HFFc6 (cell line): Measurements from ENCODE around the gene MAIP1. TPM values are rescaled to one million over a fixed set of nuclear protein-coding genes. Genes with fewer than 3 reads are reported as not detected.

Source experiments
- DNase-seq: peaks from one replicate; pipeline ENCODE4 v3.0.0-alpha.2; 2018
- H3K27ac Mint-ChIP-seq: 2 replicates; pipeline ENCODE4 v1.8.0; 2020; ENCODE audit warnings: mild to moderate bottlenecking, mixed read lengths
- H3K27me3 Mint-ChIP-seq: 2 replicates; pipeline ENCODE4 v1.8.0; 2021; ENCODE audit warnings: mild to moderate bottlenecking, moderate library complexity, mixed read lengths; ENCODE audit not compliant: insufficient read depth
- H3K36me3 Mint-ChIP-seq: 2 replicates; pipeline ENCODE4 v1.8.0; 2021; ENCODE audit warnings: low read depth, mixed read lengths
- H3K4me1 Mint-ChIP-seq: 2 replicates; pipeline ENCODE4 v1.8.0; 2020; ENCODE audit warnings: low read depth, mixed read lengths
- H3K4me3 Mint-ChIP-seq: 2 replicates; pipeline ENCODE4 v1.8.0; 2020; ENCODE audit warnings: mild to moderate bottlenecking, moderate library complexity, mixed read lengths
- H3K9me3 Mint-ChIP-seq: 2 replicates; pipeline ENCODE4 v1.8.0; 2020; ENCODE audit warnings: mild to moderate bottlenecking, mixed read lengths
- total RNA-seq, 6 experiments: library from RNA; stranded (reverse); fragmentation: NEBNext Ultra II Directional; extraction: Animal tissue kit (Norgen Biotek cat#: 25700); gene quantifications; 2 replicates in 1 of 6; 3 replicates in 5 of 6; pipeline ENCODE4 v1.2.3, GENCODE V29; 2021
- TF ChIP-seq, protein P1 (sequence below): fragments of 200-600 bp; sonication (generic); IDR thresholded peaks from 2 replicates; pipeline ENCODE4 v1.5.0; 2021; ENCODE audit warnings: antibody characterized with exemption, mild to moderate bottlenecking

MAIP1 gene
- total RNA-seq, 6 experiments from 2014 or later, result 18.7 to 23.3 (median 20.4) TPM

DNA sequence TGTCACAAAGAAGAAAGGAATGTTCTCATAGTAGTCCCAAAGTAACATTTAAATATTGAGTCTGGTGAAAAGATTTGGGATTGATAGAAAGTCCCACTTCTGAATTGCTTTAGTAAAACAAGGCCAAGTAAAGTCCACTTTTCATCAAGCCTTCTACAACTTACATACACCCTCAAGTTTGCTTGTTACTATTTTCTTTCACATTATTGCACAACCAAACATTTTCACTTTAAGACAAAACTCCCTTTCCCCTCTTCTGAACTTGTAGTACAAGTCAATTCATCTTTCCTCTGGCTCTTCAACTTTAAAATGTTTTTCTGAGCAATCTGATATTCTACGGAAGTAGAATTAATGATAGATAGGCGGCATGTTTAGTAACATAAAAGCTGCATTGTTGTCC, 11.0 kb downstream of the MAIP1 start:
- no peaks in the 10 kb centered on the region for H3K4me1 Mint-ChIP-seq
- no peak overlapping the region for H3K27ac Mint-ChIP-seq
- no peaks in the 10 kb centered on the region for H3K9me3 Mint-ChIP-seq
- no peak for DNase-seq
- H3K27me3 Mint-ChIP-seq, result no peaks in the 10 kb centered on the region
- H3K4me3 Mint-ChIP-seq, result no peak overlapping the region
- peaks cover 8% of the 10 kb centered on the region; the same call in 1 of the 2 replicates for H3K36me3 Mint-ChIP-seq
- TF ChIP-seq, protein P1, sequence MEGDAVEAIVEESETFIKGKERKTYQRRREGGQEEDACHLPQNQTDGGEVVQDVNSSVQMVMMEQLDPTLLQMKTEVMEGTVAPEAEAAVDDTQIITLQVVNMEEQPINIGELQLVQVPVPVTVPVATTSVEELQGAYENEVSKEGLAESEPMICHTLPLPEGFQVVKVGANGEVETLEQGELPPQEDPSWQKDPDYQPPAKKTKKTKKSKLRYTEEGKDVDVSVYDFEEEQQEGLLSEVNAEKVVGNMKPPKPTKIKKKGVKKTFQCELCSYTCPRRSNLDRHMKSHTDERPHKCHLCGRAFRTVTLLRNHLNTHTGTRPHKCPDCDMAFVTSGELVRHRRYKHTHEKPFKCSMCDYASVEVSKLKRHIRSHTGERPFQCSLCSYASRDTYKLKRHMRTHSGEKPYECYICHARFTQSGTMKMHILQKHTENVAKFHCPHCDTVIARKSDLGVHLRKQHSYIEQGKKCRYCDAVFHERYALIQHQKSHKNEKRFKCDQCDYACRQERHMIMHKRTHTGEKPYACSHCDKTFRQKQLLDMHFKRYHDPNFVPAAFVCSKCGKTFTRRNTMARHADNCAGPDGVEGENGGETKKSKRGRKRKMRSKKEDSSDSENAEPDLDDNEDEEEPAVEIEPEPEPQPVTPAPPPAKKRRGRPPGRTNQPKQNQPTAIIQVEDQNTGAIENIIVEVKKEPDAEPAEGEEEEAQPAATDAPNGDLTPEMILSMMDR, result no peak

DNA sequence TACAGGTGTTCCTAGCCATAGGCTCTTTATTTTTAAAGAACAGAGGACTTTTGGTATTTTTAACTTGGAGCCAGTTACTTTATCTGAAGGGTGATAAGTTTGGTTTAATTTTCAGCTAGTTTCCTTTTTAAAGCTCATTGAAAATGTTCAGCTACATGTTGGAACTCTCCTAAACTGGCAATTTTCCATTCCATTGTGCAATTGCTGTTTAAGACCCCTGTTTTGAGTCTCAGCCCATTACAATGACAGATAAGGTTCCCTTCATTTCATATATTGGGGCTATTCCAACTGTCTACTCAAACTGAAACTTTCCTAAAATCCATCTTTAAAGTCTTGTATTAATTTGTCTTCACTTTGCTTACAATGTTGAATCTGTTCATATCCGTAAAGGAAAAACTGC, 11.6 kb downstream of the MAIP1 start:
- no peaks in the 10 kb centered on the region for H3K4me1 Mint-ChIP-seq
- TF ChIP-seq, protein P1, result no peak
- H3K9me3 Mint-ChIP-seq, result no peaks in the 10 kb centered on the region
- no peak for DNase-seq
- H3K4me3 Mint-ChIP-seq, result no peak overlapping the region
- no peak overlapping the region for H3K27ac Mint-ChIP-seq
- H3K36me3 Mint-ChIP-seq, result peaks cover 8% of the 10 kb centered on the region; the same call in 1 of the 2 replicates
- H3K27me3 Mint-ChIP-seq, result no peaks in the 10 kb centered on the region

DNA sequence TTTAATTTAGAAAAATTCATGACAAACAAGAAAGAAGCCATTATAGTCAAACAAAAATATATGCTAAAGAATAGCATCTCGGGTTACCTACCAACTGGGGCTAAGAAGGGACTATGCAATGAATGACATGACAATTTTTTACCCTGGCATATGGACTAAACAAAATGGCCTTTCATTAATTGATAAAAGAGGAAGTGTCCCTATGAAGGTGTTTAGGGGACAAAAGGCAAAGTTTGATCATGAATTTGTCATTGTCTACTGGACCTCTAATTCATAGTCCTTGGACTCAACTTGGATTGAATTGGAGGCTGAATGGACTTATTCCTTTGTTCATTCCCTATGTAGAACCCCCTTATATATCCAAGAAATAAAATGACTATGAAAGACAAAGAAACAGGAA, 12.7 kb downstream of the MAIP1 start:
- Mint-ChIP-seq H3K9me3 (no peaks in the 10 kb centered on the region), H3K27me3 (no peaks in the 10 kb centered on the region), H3K27ac (no peak overlapping the region), H3K4me3 (no peak overlapping the region), H3K36me3 (0 out of 2 replicates have a peak, but pooled peaks cover 5% of the 10 kb centered on the region), H3K4me1 (no peaks in the 10 kb centered on the region)
- TF ChIP-seq, protein P1, result no peak
- DNase-seq, result no peak

DNA sequence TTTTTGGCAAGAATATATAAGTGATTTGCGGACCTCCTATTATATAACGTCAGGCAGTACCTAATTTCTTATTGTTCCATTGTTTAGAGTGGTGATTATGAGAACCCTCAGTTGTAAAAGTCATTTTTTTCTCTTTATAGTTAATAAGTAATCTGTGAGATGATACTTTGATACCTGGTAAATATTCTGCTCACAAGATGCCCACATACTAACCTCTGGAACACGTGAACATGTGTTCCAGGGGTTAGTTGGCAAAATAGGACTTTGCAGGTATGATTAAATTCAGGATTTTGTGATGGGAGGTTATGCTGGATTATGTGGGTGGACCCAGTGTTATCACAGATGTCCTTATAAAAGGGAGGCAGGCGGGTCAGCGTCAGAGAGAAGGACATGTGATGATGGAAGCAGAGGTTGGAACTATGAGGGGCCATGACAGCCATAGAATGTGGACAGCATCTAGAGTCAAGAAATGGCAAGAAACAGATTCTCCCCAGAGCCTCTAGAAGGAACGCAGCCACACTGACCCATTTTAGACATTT, 16.8 kb downstream of the MAIP1 start:
- TF ChIP-seq, protein P1, result no peak
- H3K4me1 Mint-ChIP-seq, result peaks cover 5% of the 10 kb centered on the region; the same call in 1 of the 2 replicates
- H3K4me3 Mint-ChIP-seq, result no peak overlapping the region
- H3K36me3 Mint-ChIP-seq, result no peaks in the 10 kb centered on the region
- no peak for DNase-seq
- no peak overlapping the region for H3K27ac Mint-ChIP-seq
- no peaks in the 10 kb centered on the region for H3K9me3 Mint-ChIP-seq
- no peaks in the 10 kb centered on the region for H3K27me3 Mint-ChIP-seq

DNA sequence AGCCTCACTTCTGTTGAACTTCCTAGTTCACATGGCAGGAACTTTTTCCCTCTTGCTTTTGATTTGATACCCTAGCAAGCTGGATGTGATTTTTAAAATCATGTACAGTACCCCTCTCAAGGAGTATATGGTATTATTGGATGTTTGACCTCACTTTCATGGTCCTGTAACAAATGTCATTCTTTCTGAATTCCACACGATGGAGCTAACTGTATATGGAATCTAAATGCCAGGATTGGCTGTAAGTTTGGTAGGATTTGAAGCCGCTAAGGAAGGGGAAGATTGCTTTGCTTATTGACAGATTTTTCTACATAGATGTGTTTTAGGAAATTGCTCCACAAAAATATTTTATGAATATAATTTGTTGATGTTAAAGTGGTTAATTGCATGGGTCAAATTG, 18.3 kb downstream of the MAIP1 start:
- peak; percentile 22 for DNase-seq
- no peak overlapping the region for H3K27ac Mint-ChIP-seq
- H3K4me1 Mint-ChIP-seq, result peaks cover 19% of the 10 kb centered on the region
- no peak overlapping the region for H3K4me3 Mint-ChIP-seq
- H3K36me3 Mint-ChIP-seq, result no peaks in the 10 kb centered on the region
- TF ChIP-seq, protein P1, result peak; percentile 78
- H3K9me3 Mint-ChIP-seq, result no peaks in the 10 kb centered on the region
- no peaks in the 10 kb centered on the region for H3K27me3 Mint-ChIP-seq
